HL-60/S4 (cell line): ENCODE data around the gene PAEP.
"Not testable (repeated sequence)": the region's sequence is repeated elsewhere in the genome, so short reads cannot be mapped to it uniquely, and the experiment has no call there.

Experiments used
- in situ Hi-C: fragments of 300-500 bp; cut with MboI; formaldehyde crosslinking; loops from 2 replicates; pipeline ENCODE4 v1.14.3; 2022; ENCODE audit warnings: low sequenced_read_pairs

PAEP gene

GRCh38 chr9:135525241-135526088 lies 36.1 kb upstream of the PAEP start:
- in situ Hi-C loops, result no loop called here

- in situ Hi-C loops, result no loop called here
Observed at GRCh38 chr9:135526089-135526729, 35.3 kb upstream of the PAEP start.

GRCh38 chr9:135526730-135527571 lies 34.6 kb upstream of the PAEP start:
- in situ Hi-C loops, result no loop called here

- in situ Hi-C loops, result not testable (repeated sequence)
Observed at GRCh38 chr9:135528842-135529435, 32.6 kb upstream of the PAEP start.

- in situ Hi-C loops, result no loop called here
Observed at GRCh38 chr9:135530146-135530545, 31.4 kb upstream of the PAEP start.

- in situ Hi-C loops, result no loop called here
Observed at GRCh38 chr9:135531096-135531495, 30.5 kb upstream of the PAEP start.

- in situ Hi-C loops, result no loop called here
Observed at GRCh38 chr9:135533113-135533512, 28.4 kb upstream of the PAEP start.

- in situ Hi-C loops, result no loop called here
Observed at GRCh38 chr9:135533674-135534073, 27.9 kb upstream of the PAEP start.

GRCh38 chr9:135534192-135534711 lies 27.3 kb upstream of the PAEP start:
- in situ Hi-C loops, result not testable (repeated sequence)

GRCh38 chr9:135534826-135535225 lies 26.7 kb upstream of the PAEP start:
- in situ Hi-C loops, result not testable (repeated sequence)

GRCh38 chr9:135535631-135536030 lies 25.9 kb upstream of the PAEP start:
- in situ Hi-C loops, result not testable (repeated sequence)

GRCh38 chr9:135536216-135536615 lies 25.3 kb upstream of the PAEP start:
- in situ Hi-C loops, result no loop called here

- in situ Hi-C loops, result not testable (repeated sequence)
Observed at GRCh38 chr9:135543262-135543894, 18.2 kb upstream of the PAEP start.

GRCh38 chr9:135544981-135545635 lies 16.4 kb upstream of the PAEP start:
- in situ Hi-C loops, result no loop called here

- in situ Hi-C loops, result not testable (repeated sequence)
Observed at GRCh38 chr9:135545646-135546176, 15.8 kb upstream of the PAEP start, which contains the start of gene OBP2A. OBP2A (plus strand) TSS chr9:135546126; CDS start chr9:135546181, 55 bp downstream.

GRCh38 chr9:135546792-135547617 lies 14.6 kb upstream of the PAEP start:
- in situ Hi-C loops, result not testable (repeated sequence)

- in situ Hi-C loops, result no loop called here
Observed at GRCh38 chr9:135547756-135548736, 13.5 kb upstream of the PAEP start.
